Calu3 (cell line): Measurements from ENCODE around the gene SYNE1. TPM values are rescaled to one million over a fixed set of nuclear protein-coding genes. Genes with fewer than 3 reads are reported as not detected.
"Not testable (repeated sequence)": the region's sequence is repeated elsewhere in the genome, so short reads cannot be mapped to it uniquely, and the experiment has no call there.

Source experiments
- BruUV-seq: library from RNA; stranded (reverse); fragments of 400-500 nt; replicated peaks from 2 replicates; lab custom pipeline; 2021; lab: Mats Ljungman, UMichigan
- CTCF ChIA-PET: fragments of 300-600 bp; sonication (Branson Sonifier 250); formaldehyde crosslinking; loops from one replicate; lab custom pipeline; 2022; ENCODE audit warnings: antibody characterized with exemption; lab: Charles Lee
- DNase-seq: peaks from one replicate; pipeline ENCODE4 v3.0.0; 2022
- H3K27ac Mint-ChIP-seq: one replicate; pipeline ENCODE4 v1.8.0; 2022; ENCODE audit warnings: mixed read lengths; ENCODE audit not compliant: unreplicated experiment
- H3K27me3 Mint-ChIP-seq: one replicate; pipeline ENCODE4 v1.8.0; 2022; ENCODE audit warnings: mixed read lengths; ENCODE audit not compliant: unreplicated experiment
- H3K36me3 Mint-ChIP-seq: one replicate; pipeline ENCODE4 v1.8.0; 2022; ENCODE audit warnings: mild to moderate bottlenecking, moderate library complexity, mixed read lengths; ENCODE audit not compliant: insufficient read depth, unreplicated experiment
- H3K4me1 Mint-ChIP-seq: one replicate; pipeline ENCODE4 v1.8.0; 2022; ENCODE audit warnings: mild to moderate bottlenecking, low read depth, mixed read lengths; ENCODE audit not compliant: unreplicated experiment
- H3K4me3 Mint-ChIP-seq: one replicate; pipeline ENCODE4 v1.8.0; 2022; ENCODE audit warnings: mild to moderate bottlenecking, low read depth, moderate library complexity, mixed read lengths; ENCODE audit not compliant: unreplicated experiment
- H3K9me3 Mint-ChIP-seq: one replicate; pipeline ENCODE4 v1.8.0; 2022; ENCODE audit warnings: low read depth, mixed read lengths; ENCODE audit not compliant: unreplicated experiment
- CTCF ChIP-seq: fragments of 200-600 bp; IDR thresholded peaks from one replicate; pipeline ENCODE4 v1.8.0; 2022; ENCODE audit warnings: antibody characterized with exemption; ENCODE audit not compliant: unreplicated experiment
- intact Hi-C: fragments of 100-400 bp; cut with micrococcal nuclease; formaldehyde crosslinking; loops from one replicate; pipeline ENCODE4 v1.10.0; 2022; ENCODE audit not compliant: unreplicated experiment
- total RNA-seq: library from RNA; stranded (reverse); gene quantifications from 2 replicates; pipeline ENCODE4 v1.2.3, GENCODE V29; 2022

SYNE1 gene
- total RNA-seq, 1 experiment from 2014 or later = 28.1 TPM

DNA sequence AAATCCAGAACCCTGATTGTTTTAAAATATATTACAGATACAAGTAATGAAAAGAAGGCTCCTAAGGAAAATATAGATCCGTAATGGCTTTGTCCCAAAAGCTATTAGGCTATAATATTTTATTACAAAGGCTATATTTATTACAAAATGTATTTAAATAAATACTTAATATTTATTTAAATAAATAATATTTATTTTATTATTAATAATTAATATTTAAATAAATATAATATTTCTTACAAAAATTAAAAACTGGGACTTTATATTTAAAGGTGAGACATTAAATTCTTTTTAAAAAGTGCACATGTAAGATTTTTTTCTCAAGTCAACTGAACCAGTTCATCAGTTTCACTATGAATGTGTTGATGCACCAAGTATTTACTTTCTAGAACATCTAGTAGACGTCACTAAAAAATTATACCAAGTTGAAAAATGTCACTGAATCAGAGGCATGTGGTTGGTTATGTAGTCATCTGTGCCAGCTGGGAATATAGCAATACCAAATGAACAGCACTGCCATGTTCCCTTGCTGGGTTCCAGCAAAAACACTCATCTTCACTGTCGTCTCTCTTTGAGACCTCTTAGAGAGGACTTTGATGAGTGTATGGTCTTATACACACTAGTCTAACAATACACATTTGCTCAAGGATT is 550.8 kb downstream of the SYNE1 start:
- no peaks in the 10 kb centered on the region for H3K36me3 Mint-ChIP-seq
- CTCF ChIA-PET = no interaction called here
- H3K4me1 Mint-ChIP-seq = peaks cover 3% of the 10 kb centered on the region
- no peak overlapping the region for H3K27ac Mint-ChIP-seq
- BruUV-seq = no TSS peak
- DNase-seq = no peak
- no peak for TF ChIP-seq CTCF
- H3K4me3 Mint-ChIP-seq = no peak overlapping the region
- intact Hi-C loops = no loop called here
- no peaks in the 10 kb centered on the region for H3K9me3 Mint-ChIP-seq
- H3K27me3 Mint-ChIP-seq = peaks cover 7% of the 10 kb centered on the region

DNA sequence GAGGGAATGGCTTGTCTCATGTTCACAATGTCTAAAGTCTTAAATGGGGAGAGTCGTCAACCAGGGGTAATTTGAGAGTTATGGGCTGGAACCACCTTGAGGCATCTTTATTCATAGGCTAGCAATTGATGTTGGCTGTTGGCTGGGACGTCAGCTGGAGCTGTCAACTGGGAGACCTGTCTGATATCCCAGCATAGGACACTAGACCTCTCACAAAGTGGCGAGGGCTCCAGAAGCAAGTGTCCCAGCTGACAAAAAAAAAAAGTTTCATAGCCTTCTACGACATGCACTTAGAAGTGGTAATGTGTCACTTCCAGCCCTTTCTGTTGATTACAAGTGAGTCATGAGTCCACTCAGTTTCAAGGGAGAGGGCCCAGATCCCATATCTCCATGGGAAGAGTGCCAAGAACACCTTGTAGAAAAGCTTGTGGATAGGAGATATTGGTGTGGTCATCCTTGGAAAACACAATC is 551.7 kb downstream of the SYNE1 start:
- BruUV-seq = no TSS peak
- no peak overlapping the region for H3K4me3 Mint-ChIP-seq
- no peaks in the 10 kb centered on the region for H3K9me3 Mint-ChIP-seq
- H3K36me3 Mint-ChIP-seq = no peaks in the 10 kb centered on the region
- H3K27me3 Mint-ChIP-seq = peaks cover 15% of the 10 kb centered on the region
- no peak for TF ChIP-seq CTCF
- CTCF ChIA-PET = no interaction called here
- intact Hi-C loops = no loop called here
- H3K27ac Mint-ChIP-seq = no peak overlapping the region
- H3K4me1 Mint-ChIP-seq = no peaks in the 10 kb centered on the region
- no peak for DNase-seq

- Mint-ChIP-seq H3K27ac (no peak overlapping the region), H3K27me3 (peaks cover 21% of the 10 kb centered on the region), H3K9me3 (peaks cover 5% of the 10 kb centered on the region), H3K4me1 (no peaks in the 10 kb centered on the region), H3K4me3 (no peak overlapping the region), H3K36me3 (no peaks in the 10 kb centered on the region)
- BruUV-seq = no TSS peak
- intact Hi-C loops = no loop called here
- no peak for DNase-seq
- CTCF ChIA-PET = no interaction called here
- TF ChIP-seq CTCF = no peak
These were observed 558.4 kb downstream of the SYNE1 start for GRCh38 chr6:152078804-152079203.

DNA sequence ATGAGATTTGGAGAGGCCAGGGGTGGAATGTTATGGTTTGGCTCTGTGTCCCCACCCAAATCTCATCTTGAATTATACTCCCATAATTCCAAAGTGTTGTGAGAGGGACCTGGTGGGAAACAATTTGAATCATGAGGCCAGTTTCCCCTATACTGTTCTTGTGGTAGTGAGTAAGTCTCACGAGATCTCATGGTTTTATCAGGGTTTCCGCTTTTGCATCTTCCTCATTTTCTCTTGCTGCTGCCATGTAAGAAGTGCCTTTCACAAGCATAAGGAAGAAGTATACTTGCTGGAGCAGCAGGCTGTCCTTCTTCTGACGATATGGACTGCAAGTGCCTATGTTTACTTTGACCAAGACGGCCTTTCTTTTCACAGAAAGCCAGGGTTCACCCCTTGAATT is 559.2 kb downstream of the SYNE1 start:
- Mint-ChIP-seq H3K36me3 (no peaks in the 10 kb centered on the region), H3K27ac (no peak overlapping the region), H3K4me3 (no peak overlapping the region), H3K4me1 (no peaks in the 10 kb centered on the region), H3K9me3 (peaks cover 5% of the 10 kb centered on the region), H3K27me3 (peaks cover 21% of the 10 kb centered on the region)
- intact Hi-C loops = no loop called here
- TF ChIP-seq CTCF = no peak
- BruUV-seq = no TSS peak
- CTCF ChIA-PET = no interaction called here
- DNase-seq = no peak

- not testable (repeated sequence) for H3K36me3 Mint-ChIP-seq
These were observed 560.9 kb downstream of the SYNE1 start for GRCh38 chr6:152076242-152076641.

More at GRCh38 chr6:152076242-152076641, 560.9 kb downstream of the SYNE1 start:
- H3K9me3 Mint-ChIP-seq, BruUV-seq, H3K4me3 Mint-ChIP-seq, H3K4me1 Mint-ChIP-seq, DNase-seq, CTCF ChIA-PET, H3K27ac Mint-ChIP-seq, intact Hi-C loops: not testable (repeated sequence)
- peaks cover 14% of the 10 kb centered on the region for H3K27me3 Mint-ChIP-seq
